ENCODE data around the gene IPO4. TPM values are rescaled to one million over a fixed set of nuclear protein-coding genes. Genes with fewer than 3 reads are reported as not detected.

IPO4 gene
- total and polyA plus RNA-seq, 2 of the 4 experiments (the other 2 are of a cell fraction): 37.6 to 39.4 TPM

GRCh38 chr14:24160850-24161804, 27.5 kb downstream of the IPO4 start, which contains the start of gene IRF9:
IRF9 (plus strand) TSS chr14:24161265; CDS start chr14:24162145, 880 bp downstream.
- peak within 1 kb of the TSS; percentile 93 for H3K23ac ChIP-seq (ENCODE audit: low read depth, low read length)
- H3K14ac ChIP-seq (replicated peaks; ENCODE audit: low read depth, low read length): peak within 1 kb of the TSS; percentile 96
- H2BK5ac ChIP-seq (ENCODE audit: low read depth, low read length, poor library complexity, severe bottlenecking): peak within 1 kb of the TSS; percentile 80
- H3K18ac ChIP-seq (ENCODE audit: low read depth, low read length): peak within 1 kb of the TSS; percentile 78
- peak within 1 kb of the TSS; percentile 99 for H2AK9ac ChIP-seq (replicated peaks; ENCODE audit: low read depth, low read length, poor library complexity)
- no peak; the same call in 1 of the 2 replicates for TF ChIP-seq CEBPB (IDR thresholded peaks at IDR 0.05; ENCODE audit: low read depth, low read length)
- TF ChIP-seq POLR2A (IDR thresholded peaks at IDR 0.05; ENCODE audit: low read depth, low read length): peak; percentile 54; the same call in 1 of the 2 replicates
- TF ChIP-seq SMC3 (IDR thresholded peaks at IDR 0.05; ENCODE audit: low read depth, low read length): peak; percentile 76
- peak; percentile 82; the same call in 1 of the 2 replicates for TF ChIP-seq MXI1 (IDR thresholded peaks at IDR 0.05; ENCODE audit: borderline replicate concordance, low read depth, low read length)
- TF ChIP-seq CTCF (conservative IDR thresholded peaks at IDR 0.05; ENCODE audit: low read depth, low read length): peak; percentile 97
- TF ChIP-seq RCOR1 (IDR thresholded peaks at IDR 0.05; ENCODE audit: insufficient replicate concordance, low read length): peak; percentile 71
- TF ChIP-seq RAD21 (IDR thresholded peaks at IDR 0.05; ENCODE audit: low read length): peak; percentile 72
- no peak for TF ChIP-seq NFE2L2 (IDR thresholded peaks at IDR 0.05; ENCODE audit: low read depth, low read length)
- peak; percentile 87 for TF ChIP-seq MAZ (IDR thresholded peaks at IDR 0.05; ENCODE audit: borderline replicate concordance, low read depth, low read length)
- no peak; the same call in 1 of the 2 replicates for TF ChIP-seq BHLHE40 (IDR thresholded peaks at IDR 0.05; ENCODE audit: low read depth, low read length)
- peak; percentile 95 for TF ChIP-seq USF2 (IDR thresholded peaks at IDR 0.05; ENCODE audit: low read depth, low read length)
- peaks cover 67% of the 10 kb centered on the region for H3K36me3 ChIP-seq (ENCODE audit: control insufficient read depth, insufficient read depth, low read length)
- peak within 1 kb of the TSS; percentile 89 for H2AFZ ChIP-seq (replicated peaks; ENCODE audit: low read length, poor library complexity)
- CTCF ChIA-PET: interaction anchor here (0.6 to 1.6 kb wide), 10 partner anchors 10 to 53 kb away, joined by 3 to 14 read pairs (median 4); partner anchors contain the start of genes DCAF11, EMC9, NRL and PSME2
- H2AK5ac ChIP-seq (ENCODE audit: low read depth, low read length): peak within 1 kb of the TSS; percentile 85
- no peaks in the 10 kb centered on the region for H3K27me3 ChIP-seq (ENCODE audit: control insufficient read depth, insufficient read depth, low read length)
- peak within 1 kb of the TSS; percentile 38 to 95 for H4K8ac ChIP-seq (ENCODE audit: low read depth in 2 of 2, low read length in 2 of 2)
- H3K4me2 ChIP-seq (ENCODE audit: low read depth, low read length): peak within 1 kb of the TSS; percentile 81
- WGBS, 2 experiments (ENCODE audit: extremely low coverage in 2 of 2, insufficient read length in 1 of 2): 0% methylated on average over 5 of the region's 12 CpGs; no CpG with 5 or more reads in 1 of the 2 experiments
- peak within 1 kb of the TSS; percentile 88 for H3K9ac ChIP-seq (ENCODE audit: low read depth, low read length)
- peak within 1 kb of the TSS; percentile 67; the same call in 2 of the 3 replicates for H2BK15ac ChIP-seq (ENCODE audit: low read depth, low read length)
- peak within 1 kb of the TSS; percentile 57 for H3K4me3 ChIP-seq (ENCODE audit: insufficient read depth, low read depth, low read length)
- 0 out of 2 replicates have a peak within 1 kb of the TSS, but pooled peaks have one; percentile 15 for H2BK20ac ChIP-seq (ENCODE audit: low read depth, low read length)
- intact Hi-C loops (cut with micrococcal nuclease): loop anchor here (1.0 kb wide), 2 partner anchors 47 to 103 kb away; partner anchors contain the start of genes DCAF11 and NRL
- in situ Hi-C loops (cut with MboI; ENCODE audit: low sequenced_read_pairs): no loop called here
- ATAC-seq (ENCODE audit: low read depth) (peak; percentile 95), DNase-seq (peak; percentile 91)
- peak within 1 kb of the TSS; percentile 95 for H3K4ac ChIP-seq (ENCODE audit: low read depth, low read length)
- H4K20me1 ChIP-seq (ENCODE audit: insufficient read depth, low read length): no peaks in the 10 kb centered on the region
- H4K5ac ChIP-seq (ENCODE audit: low read depth, low read length): peak within 1 kb of the TSS; percentile 78
- dilution Hi-C loops (cut with HindIII; ENCODE audit: low sequenced_read_pairs, unreplicated experiment): no loop called here
- peaks cover 7% of the 10 kb centered on the region for H3K9me1 ChIP-seq (ENCODE audit: insufficient read depth, low read length)
- H3K56ac ChIP-seq (ENCODE audit: extremely low read depth, insufficient read depth, low read length): peak within 1 kb of the TSS; percentile 90
- POLR2A ChIA-PET (ENCODE audit: unreplicated experiment): interaction anchor here (1.1 kb wide), 1 partner anchor 11 kb away, joined by 3 read pairs; no protein-coding TSS in a partner anchor
- peak within 1 kb of the TSS; percentile 78 for H3K27ac ChIP-seq (ENCODE audit: insufficient read depth, low read length)
- H4K91ac ChIP-seq (ENCODE audit: insufficient read depth, low read depth, low read length): peak within 1 kb of the TSS; percentile 88
- peaks cover 7% of the 10 kb centered on the region for H3K4me1 ChIP-seq (ENCODE audit: control insufficient read depth, insufficient read depth, low read length)
- H3K79me1 ChIP-seq (ENCODE audit: low read depth in 1 of 2, low read length in 2 of 2): peaks cover 12 to 40% of the 10 kb centered on the region in 2 experiments
- H2BK120ac ChIP-seq (ENCODE audit: low read depth, low read length): peak within 1 kb of the TSS; percentile 72
- no TSS peak for BruUV-seq (replicated peaks)
- no peaks in the 10 kb centered on the region for H3K9me3 ChIP-seq (ENCODE audit: control insufficient read depth, insufficient read depth, low read length)
